ENCODE measurements around the gene WNT7A.

The WNT7A gene

GRCh38 chr3:13827256-13827655, 52.6 kb downstream of the WNT7A start:
- ChIA-PET CTCF (interaction anchor here (1.5 kb wide), 1 partner anchor 23 kb away, joined by 3 read pairs; no protein-coding TSS in a partner anchor), POLR2A (ENCODE audit: low non-redundant PET) (no interaction called here)
- no peak for TF ChIP-seq CTCF (conservative IDR thresholded peaks at IDR 0.05; ENCODE audit: low read depth)
- no peak for DNase-seq (ENCODE audit: low spot score)
- H3K27ac ChIP-seq, result peak overlapping the region; percentile 85

GRCh38 chr3:13826672-13827071, 53.2 kb downstream of the WNT7A start:
- CTCF ChIA-PET, result interaction anchor here (0.6 to 1.5 kb wide), 3 partner anchors 10 to 54 kb away, joined by 3 read pairs; partner anchors contain the start of gene WNT7A
- no peak for DNase-seq (ENCODE audit: low spot score)
- peak overlapping the region; percentile 85 for H3K27ac ChIP-seq
- no peak for TF ChIP-seq CTCF (conservative IDR thresholded peaks at IDR 0.05; ENCODE audit: low read depth)
- POLR2A ChIA-PET (ENCODE audit: low non-redundant PET), result no interaction called here

GRCh38 chr3:13825821-13826220, 54.0 kb downstream of the WNT7A start:
- H3K27ac ChIP-seq, result peak overlapping the region; percentile 85
- DNase-seq (ENCODE audit: low spot score), result no peak
- no peak for TF ChIP-seq CTCF (conservative IDR thresholded peaks at IDR 0.05; ENCODE audit: low read depth)
- ChIA-PET POLR2A (ENCODE audit: low non-redundant PET) (no interaction called here), CTCF (interaction anchor here (1.3 to 1.5 kb wide), 2 partner anchors 24 to 55 kb away, joined by 3 read pairs; partner anchors contain the start of gene WNT7A)

- POLR2A ChIA-PET (ENCODE audit: low non-redundant PET), result no interaction called here
Observed at GRCh38 chr3:13825311-13825579, 54.6 kb downstream of the WNT7A start.

GRCh38 chr3:13824521-13825310, 55.2 kb downstream of the WNT7A start:
- no peak for TF ChIP-seq CTCF (conservative IDR thresholded peaks at IDR 0.05; ENCODE audit: low read depth)
- no peak for DNase-seq (ENCODE audit: low spot score)

More at GRCh38 chr3:13825311-13825579, 54.6 kb downstream of the WNT7A start:
- DNase-seq (ENCODE audit: low spot score), result peak; percentile 30
- H3K27ac ChIP-seq, result peak overlapping the region; percentile 85
- CTCF ChIA-PET, result interaction anchor here (1.3 kb wide), 1 partner anchor 55 kb away, joined by 3 read pairs; the partner anchor contains the start of gene WNT7A
- no peak for TF ChIP-seq CTCF (conservative IDR thresholded peaks at IDR 0.05; ENCODE audit: low read depth)

GRCh38 chr3:13823692-13824091, 56.2 kb downstream of the WNT7A start:
- ChIA-PET CTCF (no interaction called here), POLR2A (ENCODE audit: low non-redundant PET) (no interaction called here)
- no peak for DNase-seq (ENCODE audit: low spot score)
- H3K27ac ChIP-seq, result peak overlapping the region; percentile 74
- TF ChIP-seq CTCF (conservative IDR thresholded peaks at IDR 0.05; ENCODE audit: low read depth), result no peak

More at GRCh38 chr3:13824521-13825310, 55.2 kb downstream of the WNT7A start:
- CTCF ChIA-PET, result interaction anchor here (0.5 kb wide), 1 partner anchor 13 kb away, joined by 3 read pairs; no protein-coding TSS in a partner anchor
- peak overlapping the region; percentile 35; the same call in 1 of the 2 replicates for H3K27ac ChIP-seq
- POLR2A ChIA-PET (ENCODE audit: low non-redundant PET), result no interaction called here

Data from RWPE1 (cell line).